T-helper 17 cell (primary cell): ENCODE results near the gene TOMT. TPM values are rescaled to one million over a fixed set of nuclear protein-coding genes. Genes with fewer than 3 reads are reported as not detected.

Experiments
- ATAC-seq: fragments of 150-1000 bp; cut with Tn5 transposase; 2 replicates; pipeline ENCODE4 v1.10.0; 2021; ENCODE audit warnings: mild to moderate bottlenecking, moderate library complexity
- DNase-seq, 3 donors: peaks; one replicate each; pipeline versions ENCODE4 v3.0.0 to v3.0.0-alpha.2; 2020 to 2021
- H3K9me3 ChIP-seq: one replicate; pipeline ENCODE4 v1.7.0; 2013; ENCODE audit warnings: low read length, mild to moderate bottlenecking; ENCODE audit not compliant: control insufficient read depth, poor library complexity, severe bottlenecking
- H3K27ac Mint-ChIP-seq: one replicate; pipeline ENCODE4 v1.8.0; 2022; ENCODE audit warnings: mild to moderate bottlenecking, moderate library complexity, mixed read lengths
- H3K27me3 Mint-ChIP-seq: one replicate; pipeline ENCODE4 v1.8.0; 2022; ENCODE audit warnings: mixed read lengths
- H3K36me3 Mint-ChIP-seq: one replicate; pipeline ENCODE4 v1.8.0; 2022; ENCODE audit warnings: low read depth, mixed read lengths
- H3K4me1 Mint-ChIP-seq: one replicate; pipeline ENCODE4 v1.8.0; 2022; ENCODE audit warnings: mild to moderate bottlenecking, mixed read lengths
- H3K4me3 Mint-ChIP-seq: one replicate; pipeline ENCODE4 v1.8.0; 2022; ENCODE audit warnings: mild to moderate bottlenecking, moderate library complexity, mixed read lengths
- total RNA-seq, 4 donors: library from RNA in 2 of 4; stranded (reverse) in 2 of 4; gene quantifications; one replicate each; pipeline ENCODE4 v1.2.3 and lab custom pipeline; 2022 to 2026

TOMT gene
- total RNA-seq, 2 donors from 2014 or later = not detected

DNA sequence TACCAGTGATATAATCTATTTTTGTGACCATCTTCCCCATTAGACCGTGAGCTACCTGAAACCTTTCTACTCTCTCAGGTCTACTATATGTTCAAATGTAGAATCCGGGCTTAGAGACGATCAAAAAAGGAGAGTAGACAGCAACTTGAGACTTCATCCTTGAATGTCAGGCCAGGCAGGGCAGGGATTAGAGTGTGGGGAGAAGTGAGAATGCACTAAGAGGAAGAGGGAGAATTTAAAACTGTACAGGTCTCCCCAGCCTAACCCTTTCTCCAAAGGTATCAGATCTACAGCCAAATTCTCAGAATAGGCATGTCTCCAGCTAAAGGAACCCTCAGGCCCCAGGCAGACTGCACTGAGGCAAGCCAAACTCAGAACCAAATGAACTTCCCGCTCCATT lies 3.6 kb upstream of the TOMT start:
- ATAC-seq (no peak), DNase-seq (no peak)
- no peaks in the 10 kb centered on the region for H3K9me3 ChIP-seq
- peaks cover 38% of the 10 kb centered on the region for H3K4me1 Mint-ChIP-seq
- no peaks in the 10 kb centered on the region for H3K27me3 Mint-ChIP-seq
- peak overlapping the region; percentile 93 for H3K4me3 Mint-ChIP-seq
- H3K27ac Mint-ChIP-seq = peak overlapping the region; percentile 94
- peaks cover 4% of the 10 kb centered on the region for H3K36me3 Mint-ChIP-seq

DNA sequence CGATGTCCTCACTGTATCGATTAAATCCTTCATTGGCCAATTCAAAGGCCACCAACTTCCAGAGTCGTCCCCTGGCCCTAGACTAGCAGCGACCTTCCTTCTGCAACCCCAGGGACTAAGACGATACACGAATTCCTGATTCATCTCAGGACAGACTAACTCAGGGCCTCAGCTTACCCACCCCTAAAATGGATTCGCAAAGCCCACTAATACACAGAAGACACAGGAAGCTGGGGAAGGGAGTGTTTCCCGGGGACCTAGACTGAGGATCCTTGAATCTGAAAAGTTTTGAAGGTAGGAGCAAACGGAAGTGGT lies 3.1 kb upstream of the TOMT start:
- H3K9me3 ChIP-seq = no peaks in the 10 kb centered on the region
- Mint-ChIP-seq H3K27ac (peak overlapping the region; percentile 94), H3K4me1 (peaks cover 38% of the 10 kb centered on the region), H3K36me3 (peaks cover 7% of the 10 kb centered on the region), H3K27me3 (no peaks in the 10 kb centered on the region), H3K4me3 (peak overlapping the region; percentile 93)
- DNase-seq (no peak), ATAC-seq (no peak)

DNA sequence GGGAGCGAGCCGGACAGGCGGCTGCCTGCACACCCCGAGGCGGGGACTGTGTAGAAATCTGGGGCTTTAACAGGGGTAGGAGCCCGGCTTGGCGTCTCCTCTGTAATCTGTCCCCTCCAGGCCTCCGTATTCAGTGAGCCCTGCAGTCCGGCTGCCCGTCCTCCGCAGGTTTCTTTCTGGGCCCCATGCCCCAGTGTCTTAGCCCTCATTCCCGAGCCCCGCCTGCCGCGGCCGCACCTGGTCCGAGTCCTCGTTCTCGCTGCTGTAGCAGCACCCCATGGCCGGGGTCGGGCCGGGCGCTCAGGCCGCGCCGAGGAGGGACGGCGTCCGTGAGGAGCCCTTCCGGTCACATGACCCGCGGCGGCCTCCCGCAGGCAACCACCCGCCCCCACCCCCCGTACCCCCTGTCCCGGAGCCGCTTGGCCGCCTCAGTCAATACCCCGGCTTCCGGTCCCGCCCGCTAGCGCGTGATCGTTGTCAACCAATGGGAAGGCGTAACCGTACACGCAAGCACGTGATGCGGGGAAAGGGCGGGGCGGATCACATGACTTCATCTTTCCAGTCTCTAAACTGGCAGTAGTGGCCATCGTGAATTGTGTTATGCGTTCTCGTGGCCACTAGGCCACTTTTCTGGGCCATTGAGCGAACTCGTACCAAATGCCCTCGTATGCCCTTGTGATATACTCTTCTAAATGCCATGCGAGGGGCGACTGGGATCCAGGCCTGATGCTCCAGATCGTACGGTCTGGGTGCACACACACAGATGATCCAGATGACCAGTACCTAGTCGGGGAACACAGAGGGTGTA lies 2.6 kb upstream of the TOMT start, which contains the start of gene LAMTOR1:
Gene LAMTOR1 (minus strand): TSS at position 352 of the 808 bp plus-strand sequence. CDS start 73 bp downstream, at position 279.
- DNase-seq = peak; percentile 88 to 92 (median 91)
- H3K36me3 Mint-ChIP-seq = peaks cover 4% of the 10 kb centered on the region
- no peaks in the 10 kb centered on the region for H3K27me3 Mint-ChIP-seq
- ATAC-seq = peak; percentile 98
- peak within 1 kb of the TSS; percentile 94 for H3K27ac Mint-ChIP-seq
- H3K9me3 ChIP-seq = no peaks in the 10 kb centered on the region
- peak within 1 kb of the TSS; percentile 93 for H3K4me3 Mint-ChIP-seq
- peaks cover 35% of the 10 kb centered on the region for H3K4me1 Mint-ChIP-seq

DNA sequence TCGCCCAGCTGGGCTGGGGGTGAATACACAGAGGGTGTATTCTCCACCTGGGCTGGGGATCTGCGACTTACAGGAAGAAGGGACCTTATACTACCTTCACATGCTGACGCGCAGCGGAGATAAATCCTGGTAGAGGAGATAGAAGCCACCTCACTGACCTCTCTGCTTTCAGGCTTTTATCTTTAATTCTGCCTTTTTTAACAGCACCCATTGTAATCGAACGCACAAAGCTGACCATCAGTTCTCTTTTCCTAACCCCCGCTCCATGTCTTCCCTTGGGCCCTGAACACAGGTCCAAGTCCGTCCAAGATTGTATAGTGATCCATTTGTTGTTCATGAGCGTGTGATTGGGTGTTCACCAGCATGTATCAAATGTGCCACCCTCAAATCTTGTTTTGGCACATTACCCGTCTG lies 2.0 kb upstream of the TOMT start:
- H3K27ac Mint-ChIP-seq = peak overlapping the region; percentile 94
- H3K4me3 Mint-ChIP-seq = peak overlapping the region; percentile 93
- H3K36me3 Mint-ChIP-seq = peaks cover 4% of the 10 kb centered on the region
- no peaks in the 10 kb centered on the region for H3K9me3 ChIP-seq
- DNase-seq (no peak), ATAC-seq (no peak)
- no peaks in the 10 kb centered on the region for H3K27me3 Mint-ChIP-seq
- H3K4me1 Mint-ChIP-seq = peaks cover 35% of the 10 kb centered on the region

DNA sequence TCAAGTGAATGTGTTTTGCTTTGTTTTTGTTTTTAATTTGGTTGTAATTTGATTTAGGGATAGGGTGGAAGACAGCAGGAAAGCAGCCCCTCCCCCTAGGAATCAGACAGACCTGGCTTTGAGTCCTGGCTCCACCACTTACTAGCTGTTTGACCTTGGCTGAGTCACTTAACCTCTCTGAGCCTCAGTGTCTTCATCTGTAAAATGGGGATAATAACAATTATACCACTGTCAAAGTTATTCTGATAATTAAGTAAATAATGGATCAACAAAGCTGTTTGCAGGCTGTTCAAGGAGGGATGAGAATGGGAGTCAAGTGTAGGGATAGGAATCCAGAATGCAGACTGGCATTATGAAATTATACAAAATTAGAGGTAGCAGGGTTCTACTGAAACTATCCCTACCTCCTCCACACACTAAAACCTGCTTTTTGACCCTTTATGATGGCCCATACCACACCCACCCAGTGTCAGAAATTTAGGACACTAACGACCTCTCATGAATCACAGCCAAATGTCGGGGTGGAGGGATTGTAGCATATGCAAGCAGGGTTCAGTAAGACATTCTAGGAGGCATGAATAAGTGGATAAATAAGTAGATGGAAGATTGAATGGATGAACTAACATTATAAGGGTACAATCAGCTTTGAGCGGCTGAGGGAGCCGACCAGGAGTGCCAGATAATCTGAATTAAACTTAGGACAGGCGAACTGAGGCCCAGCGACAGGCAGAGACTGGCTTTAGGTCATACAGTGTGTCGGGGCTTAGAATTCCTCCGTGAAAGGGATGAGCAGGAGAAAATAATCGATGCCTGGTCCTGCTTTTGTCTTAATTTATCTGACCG lies 5.8 kb downstream of the TOMT start:
- Mint-ChIP-seq H3K27ac (peak overlapping the region; percentile 99), H3K4me3 (peak overlapping the region; percentile 96)

DNA sequence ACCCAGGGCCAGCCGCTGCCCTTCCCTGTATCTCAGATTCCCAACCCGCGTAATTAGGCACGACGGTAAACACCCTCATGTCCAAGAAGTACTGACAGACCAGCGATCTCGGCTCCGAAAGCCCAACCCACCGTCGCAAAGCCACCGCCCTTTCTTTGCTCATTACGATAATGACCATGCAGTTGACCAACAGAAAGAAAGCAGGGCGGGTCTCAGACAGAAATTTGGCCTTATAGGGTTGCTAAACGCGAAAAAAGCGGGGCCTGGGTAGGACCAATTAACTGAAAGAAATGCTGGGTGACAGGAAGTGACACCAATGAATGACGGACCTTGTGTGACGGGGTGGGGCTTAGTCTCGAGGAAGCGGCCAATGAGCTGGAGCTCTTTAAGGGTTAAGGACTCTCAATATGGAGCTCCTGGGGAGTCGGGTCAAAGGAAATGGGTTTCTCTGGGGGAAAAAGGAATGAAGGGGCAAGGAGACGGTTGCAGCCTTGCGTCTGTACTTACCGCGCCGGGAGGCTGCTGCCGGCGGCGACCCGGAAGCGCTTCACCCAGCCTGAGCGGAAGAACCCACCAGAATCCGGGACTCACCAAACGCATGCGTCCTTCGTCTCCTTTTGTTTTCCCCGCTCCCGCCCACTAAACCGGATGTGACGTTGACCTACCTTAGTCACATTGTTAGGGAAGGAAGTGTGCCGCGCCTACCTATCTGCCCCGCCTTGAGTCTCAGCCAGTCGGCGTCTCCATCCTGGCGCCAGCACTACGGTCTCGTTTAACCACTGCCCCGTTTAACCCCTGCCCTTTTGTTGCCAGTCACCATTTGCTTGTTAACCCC lies 6.6 kb downstream of the TOMT start, which contains the start of gene ANAPC15:
Gene ANAPC15 (minus strand): TSS at position 553 of the 835 bp plus-strand sequence. CDS start 1,419 bp downstream, outside the sequence.
- H3K9me3 ChIP-seq = no peaks in the 10 kb centered on the region
- Mint-ChIP-seq H3K4me1 (peaks cover 20% of the 10 kb centered on the region), H3K27ac (peak within 1 kb of the TSS; percentile 99), H3K36me3 (peaks cover 7% of the 10 kb centered on the region), H3K4me3 (peak within 1 kb of the TSS; percentile 96), H3K27me3 (no peaks in the 10 kb centered on the region)
- DNase-seq (peak; percentile 82 to 93 (median 91)), ATAC-seq (peak; percentile 89)

More for the DNA sequence above, 5.8 kb downstream of the TOMT start:
- Mint-ChIP-seq H3K4me1 (peaks cover 20% of the 10 kb centered on the region), H3K36me3 (peaks cover 7% of the 10 kb centered on the region), H3K27me3 (no peaks in the 10 kb centered on the region)
- no peaks in the 10 kb centered on the region for H3K9me3 ChIP-seq
- DNase-seq (no peak), ATAC-seq (no peak)

DNA sequence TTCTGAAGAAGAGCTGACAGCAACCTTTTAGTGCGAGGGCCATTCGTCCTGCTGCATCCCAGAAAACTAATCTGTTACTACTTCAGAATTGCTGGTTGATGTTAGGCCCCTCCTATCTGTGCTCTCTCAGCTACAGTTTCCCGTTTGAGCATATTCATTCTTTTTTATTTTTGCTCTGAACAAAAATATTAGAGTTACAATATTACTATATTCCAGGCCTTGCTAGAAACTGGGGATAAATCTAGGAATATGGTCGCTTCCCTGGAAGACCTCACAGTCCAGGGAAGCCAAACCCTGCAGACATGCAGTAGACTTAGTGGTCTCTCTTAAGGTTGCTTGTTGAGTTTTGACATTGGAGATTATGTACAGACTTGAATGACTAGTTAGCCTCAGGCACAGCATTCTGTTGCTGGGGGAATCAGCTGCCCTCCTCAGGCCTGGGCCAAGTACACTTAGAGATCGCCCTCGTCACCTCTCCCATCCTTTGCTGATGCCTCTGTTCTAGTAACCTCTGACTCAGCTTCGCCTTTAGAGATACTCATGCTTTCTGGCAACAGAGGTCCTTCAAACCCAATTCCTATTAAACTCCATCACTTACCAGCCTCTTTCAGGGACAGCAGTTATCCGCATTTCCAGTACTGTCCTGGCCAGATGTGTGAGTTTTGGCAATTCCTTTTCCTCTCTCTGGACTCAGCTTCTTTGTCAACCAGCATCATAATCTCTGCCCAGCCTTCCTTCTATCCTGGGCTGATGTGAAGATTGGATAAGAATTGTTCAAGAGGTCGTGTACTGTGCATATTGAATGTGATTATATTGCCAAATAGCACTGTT lies 7.5 kb downstream of the TOMT start:
- DNase-seq (no peak), ATAC-seq (no peak)
- Mint-ChIP-seq H3K27me3 (peaks cover 2% of the 10 kb centered on the region), H3K27ac (peak overlapping the region; percentile 99), H3K4me3 (peak overlapping the region; percentile 96), H3K4me1 (peaks cover 20% of the 10 kb centered on the region), H3K36me3 (peaks cover 5% of the 10 kb centered on the region)
- no peaks in the 10 kb centered on the region for H3K9me3 ChIP-seq

DNA sequence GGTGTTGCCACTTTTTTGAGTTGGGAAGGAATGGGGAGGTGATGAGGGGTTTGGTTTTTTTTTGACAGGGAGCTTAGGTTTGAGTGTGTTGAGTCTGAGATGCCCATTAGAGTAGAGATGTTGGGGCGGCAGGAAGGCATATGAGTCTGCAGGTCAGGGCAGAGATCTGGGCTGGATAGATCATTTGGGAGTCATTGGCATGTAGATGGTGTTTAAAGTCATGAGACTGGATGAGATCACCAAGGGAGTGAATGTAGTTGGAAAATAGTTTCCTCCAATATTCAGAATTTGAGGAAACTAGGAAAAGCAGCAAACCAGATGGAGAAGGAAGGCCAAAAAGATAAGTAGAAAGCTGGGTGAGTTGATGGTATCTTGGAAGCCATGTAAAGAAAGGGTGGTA lies 8.8 kb downstream of the TOMT start:
- ATAC-seq (no peak), DNase-seq (no peak)
- H3K27ac Mint-ChIP-seq = peak overlapping the region; percentile 1
- no peaks in the 10 kb centered on the region for H3K9me3 ChIP-seq
- peaks cover 13% of the 10 kb centered on the region for H3K27me3 Mint-ChIP-seq
- peaks cover 20% of the 10 kb centered on the region for H3K4me1 Mint-ChIP-seq
- H3K4me3 Mint-ChIP-seq = no peak overlapping the region
- peaks cover 5% of the 10 kb centered on the region for H3K36me3 Mint-ChIP-seq

DNA sequence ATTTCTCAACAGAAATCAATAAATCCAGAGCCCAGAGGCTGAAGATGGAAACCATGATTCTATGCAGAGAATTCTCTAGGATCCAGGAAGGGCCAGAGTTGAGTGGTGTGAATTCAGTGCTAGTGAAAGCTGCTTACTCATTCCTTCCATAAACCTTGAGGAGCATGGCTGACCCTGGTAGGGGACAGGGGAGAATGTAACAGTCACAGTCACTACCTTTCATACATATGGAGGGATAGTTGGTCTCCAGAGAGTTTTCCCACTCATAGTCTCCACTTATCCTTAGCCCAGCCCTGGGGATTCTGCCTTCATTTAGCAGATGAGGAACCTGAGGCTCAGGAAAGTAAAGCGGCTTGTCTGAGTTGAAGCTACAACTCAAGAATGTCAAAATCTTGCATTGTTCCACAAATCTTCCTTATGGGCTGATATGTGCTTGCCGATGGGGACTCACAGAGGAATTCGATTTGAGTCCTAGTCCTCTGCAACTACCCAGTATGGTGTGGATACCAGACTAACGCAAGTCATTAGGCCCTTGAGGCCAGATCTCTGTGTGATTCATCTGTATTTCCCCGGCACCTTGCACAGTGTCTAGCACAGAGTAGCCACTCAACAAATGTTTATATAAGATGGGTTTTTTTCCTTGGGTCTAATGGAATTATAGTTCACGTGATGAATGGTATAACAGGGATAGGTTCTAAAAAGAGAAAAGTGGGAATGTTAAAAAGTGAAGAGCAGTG lies 10.5 kb downstream of the TOMT start:
- ATAC-seq = no peak
- H3K27me3 Mint-ChIP-seq = peaks cover 20% of the 10 kb centered on the region
- peaks cover 2% of the 10 kb centered on the region for H3K36me3 Mint-ChIP-seq
- no peak overlapping the region for H3K27ac Mint-ChIP-seq
- peaks cover 12% of the 10 kb centered on the region for H3K4me1 Mint-ChIP-seq
- H3K4me3 Mint-ChIP-seq = no peak overlapping the region
- no peak for DNase-seq
- no peaks in the 10 kb centered on the region for H3K9me3 ChIP-seq

DNA sequence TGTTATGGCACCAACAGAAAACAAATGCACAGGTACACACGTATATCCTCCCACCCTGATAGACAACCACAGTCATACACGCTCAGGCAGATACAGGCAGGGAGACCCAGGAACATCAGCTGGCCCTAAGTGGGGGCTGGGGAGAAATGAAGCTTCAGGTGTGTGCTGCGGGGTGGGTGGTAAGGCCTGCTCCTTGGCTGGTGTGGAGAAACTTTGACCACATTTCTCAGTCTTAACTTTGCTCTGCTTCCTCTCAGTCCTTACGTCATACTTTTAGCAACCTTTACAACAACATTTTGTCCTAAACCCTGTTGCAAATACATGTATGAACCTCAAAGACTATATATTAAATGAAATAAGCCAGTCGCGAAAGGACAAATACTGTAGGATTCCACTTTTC lies 13.5 kb downstream of the TOMT start:
- Mint-ChIP-seq H3K27me3 (peaks cover 39% of the 10 kb centered on the region), H3K36me3 (peaks cover 2% of the 10 kb centered on the region), H3K4me1 (no peaks in the 10 kb centered on the region), H3K27ac (no peak overlapping the region), H3K4me3 (no peak overlapping the region)
- no peaks in the 10 kb centered on the region for H3K9me3 ChIP-seq
- no peak for ATAC-seq
- no peak for DNase-seq

DNA sequence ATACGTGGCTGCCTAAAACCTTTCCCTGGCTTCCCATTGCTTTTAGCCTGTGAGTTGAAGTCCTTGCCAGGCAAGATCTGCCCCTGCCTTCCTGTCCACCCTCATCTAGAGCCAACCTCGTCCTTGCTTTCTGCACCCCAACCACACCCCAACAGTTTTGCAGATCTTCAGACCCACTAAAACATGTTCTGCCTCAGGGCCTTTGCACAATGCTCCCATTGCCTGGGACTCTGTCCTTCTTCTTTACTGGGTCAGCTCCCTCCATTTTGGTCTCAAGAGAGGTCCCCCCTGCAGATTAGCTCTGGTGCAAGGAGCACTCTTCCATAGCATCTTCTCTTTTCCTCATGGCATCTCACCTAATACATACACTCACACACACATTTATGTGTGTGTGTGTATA lies 15.2 kb downstream of the TOMT start:
- Mint-ChIP-seq H3K36me3 (peaks cover 2% of the 10 kb centered on the region), H3K27ac (no peak overlapping the region), H3K27me3 (peaks cover 41% of the 10 kb centered on the region), H3K4me1 (no peaks in the 10 kb centered on the region), H3K4me3 (no peak overlapping the region)
- ATAC-seq (no peak), DNase-seq (no peak)
- H3K9me3 ChIP-seq = no peaks in the 10 kb centered on the region

DNA sequence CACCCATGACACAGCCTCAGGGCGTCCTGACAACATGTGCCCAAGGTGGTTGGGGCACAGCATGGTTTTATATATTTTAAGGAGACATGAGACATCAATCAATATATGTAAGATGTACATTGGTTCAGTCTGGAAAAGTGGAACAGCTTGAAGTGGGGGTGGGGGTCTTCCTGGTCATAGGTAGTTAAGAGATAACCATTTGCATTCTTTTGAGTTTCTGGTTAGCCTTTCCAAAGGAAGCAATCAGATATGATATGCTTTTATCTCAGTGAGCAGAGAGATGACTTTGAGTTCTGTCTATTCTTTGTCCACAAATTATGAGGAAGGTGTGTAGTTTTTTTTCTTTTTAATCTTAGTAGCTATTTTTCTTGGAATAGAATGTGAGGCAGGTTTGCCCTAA lies 16.9 kb downstream of the TOMT start:
- H3K36me3 Mint-ChIP-seq = no peaks in the 10 kb centered on the region
- H3K4me1 Mint-ChIP-seq = no peaks in the 10 kb centered on the region
- no peak overlapping the region for H3K27ac Mint-ChIP-seq
- no peaks in the 10 kb centered on the region for H3K9me3 ChIP-seq
- peaks cover 41% of the 10 kb centered on the region for H3K27me3 Mint-ChIP-seq
- no peak overlapping the region for H3K4me3 Mint-ChIP-seq
- DNase-seq (no peak), ATAC-seq (no peak)
